K562 (cell line): ENCODE data around the gene CYTH1. TPM values are rescaled to one million over a fixed set of nuclear protein-coding genes. Genes with fewer than 3 reads are reported as not detected.

ENCODE experiments used
- ATAC-seq: fragments of 200-7000 bp; cut with Tn5 transposase; 3 replicates; pipeline ENCODE4 v1.9.1; 2020; ENCODE audit warnings: moderate library complexity
- BruUV-seq: library from RNA; stranded (reverse); fragments of 400-500 nt; replicated peaks from 2 replicates; lab custom pipeline; 2021; lab: Mats Ljungman, UMichigan
- CTCF ChIA-PET: fragments of 300-600 bp; formaldehyde crosslinking; extraction: SDS; loops from one replicate; lab custom pipeline; 2021; ENCODE audit warnings: low intra/inter-chr PET ratio; lab: Yijun Ruan, JAX
- POLR2A ChIA-PET: fragments of 300-600, 350-650 bp; sonication (Branson Sonifier 250); formaldehyde crosslinking; extraction: SDS; loops from one replicate; lab custom pipeline; 2021; ENCODE audit warnings: antibody characterized with exemption, inconsistent platforms; lab: Yijun Ruan, JAX
- DNase-seq, 4 experiments: peaks; one replicate each; pipeline versions ENCODE4 v3.0.0 to v3.0.0-alpha.2; 2011 to 2018; ENCODE audit warnings: low spot score in 3 of 4, mixed read lengths in 3 of 4; ENCODE audit errors: extremely low read depth in 1 of 4
- FAIRE-seq: peaks from 2 replicates; lab custom pipeline; 2011; peaks lifted over from hg19 to GRCh38; lab: Jason Lieb, UNC
- H2AFZ ChIP-seq: 2 replicates; pipeline ENCODE4 v1.6.0; 2011; ENCODE audit warnings: low read depth, low read length, control low read depth, inconsistent platforms
- H3K27ac ChIP-seq: fragments of 200-600 bp; 3 replicates; pipeline ENCODE4 v1.8.0; 2011; ENCODE audit warnings: low read depth, mild to moderate bottlenecking, control low read depth, inconsistent platforms, low read length, moderate library complexity, mixed read lengths; ENCODE audit errors: extremely low read depth
- H3K27me3 ChIP-seq, 2 experiments: fragments of 300-600 bp in 1 of 2; 2 replicates in 1 of 2; 3 replicates in 1 of 2; pipeline versions ENCODE4 v1.6.0 to v1.8.0; 2011; ENCODE audit warnings: inconsistent platforms in 2 of 2, low read length in 2 of 2, mild to moderate bottlenecking in 1 of 2, mixed read lengths in 1 of 2, moderate library complexity in 1 of 2; ENCODE audit not compliant: control insufficient read depth in 2 of 2, insufficient read depth in 2 of 2
- H3K36me3 ChIP-seq: fragments of 300-600 bp; 3 replicates; pipeline ENCODE4 v1.8.0; 2011; ENCODE audit warnings: mild to moderate bottlenecking, low read length, inconsistent platforms; ENCODE audit not compliant: control insufficient read depth, insufficient read depth
- H3K4me1 ChIP-seq, 2 experiments: fragments of 200-600 bp in 1 of 2; replicated peaks in 1 of 2; 2 replicates in 1 of 2; 3 replicates in 1 of 2; pipeline versions ENCODE4 v1.5.1 to v1.8.0; 2011; ENCODE audit warnings: inconsistent platforms in 2 of 2, low read length in 2 of 2, mild to moderate bottlenecking in 1 of 2, mixed read lengths in 1 of 2, moderate library complexity in 1 of 2; ENCODE audit not compliant: control insufficient read depth in 2 of 2, insufficient read depth in 2 of 2
- H3K4me2 ChIP-seq: 2 replicates; pipeline ENCODE4 v1.6.1; 2011; ENCODE audit warnings: low read length, control low read depth, inconsistent platforms, mixed read lengths; ENCODE audit not compliant: insufficient read depth
- H3K4me3 ChIP-seq: fragments of 200-600 bp; sonication (generic), shearing (Covaris generic); 2 replicates; pipeline ENCODE4 v1.5.1; 2016; ENCODE audit warnings: control low read depth, inconsistent platforms
- H3K79me2 ChIP-seq: fragments of 200-600 bp; 3 replicates; pipeline ENCODE4 v1.8.0; 2011; ENCODE audit warnings: low read length, inconsistent platforms; ENCODE audit not compliant: control insufficient read depth, insufficient read depth
- H3K9ac ChIP-seq, 2 experiments: 2 replicates each; pipeline versions ENCODE4 v1.6.0 to v1.6.1; 2011; ENCODE audit warnings: low read depth in 2 of 2, low read length in 2 of 2, control low read depth in 1 of 2, inconsistent platforms in 1 of 2, mild to moderate bottlenecking in 1 of 2, mixed read lengths in 1 of 2; ENCODE audit not compliant: insufficient read depth in 1 of 2
- H3K9me1 ChIP-seq: one replicate; pipeline ENCODE4 v1.6.0; 2011; ENCODE audit warnings: inconsistent platforms, mild to moderate bottlenecking, low read length, moderate library complexity; ENCODE audit not compliant: control insufficient read depth, insufficient read depth
- H3K9me3 ChIP-seq: replicated peaks from 2 replicates; pipeline ENCODE4 v1.5.1; 2011; ENCODE audit warnings: low read depth, low read length, inconsistent platforms; ENCODE audit not compliant: control insufficient read depth, insufficient read depth
- H4K20me1 ChIP-seq: replicated peaks from 2 replicates; pipeline ENCODE4 v1.6.1; 2011; ENCODE audit warnings: low read length, inconsistent platforms, mixed read lengths; ENCODE audit not compliant: control insufficient read depth, insufficient read depth
- MBD2 ChIP-seq: sonication (generic); IDR thresholded peaks from 2 replicates; pipeline ENCODE4 v1.6.1; 2016; ENCODE audit warnings: low read depth, borderline replicate concordance
- PHTF2 ChIP-seq: fragments of 250-450 bp; sonication (Bioruptor Pico); IDR thresholded peaks from 2 replicates; pipeline ENCODE4 v1.5.0; 2021; ENCODE audit warnings: mild to moderate bottlenecking
- RBFOX2 ChIP-seq: fragments of 200-400 bp; formaldehyde crosslinking; IDR thresholded peaks from 2 replicates; pipeline ENCODE4 v1.6.1; 2017; ENCODE audit warnings: low read depth, mild to moderate bottlenecking, low read length, moderate library complexity
- ZNF766 ChIP-seq: fragments of 200-800 bp; sonication (Bioruptor generic); conservative IDR thresholded peaks from 2 replicates; pipeline ENCODE4 v1.6.1; 2016; ENCODE audit warnings: missing genetic modification characterization, missing compliant biosample characterization
- WGBS: fragments of 100-300 bp; shearing (Covaris generic); methylation state at CpG from one replicate; pipeline ENCODE4 v1.1.6; 2016; ENCODE audit warnings: low coverage, mixed read lengths; ENCODE audit not compliant: insufficient coverage; ENCODE audit errors: missing lambda C conversion rate; 5-methylcytosine and 5-hydroxymethylcytosine counted together
- in situ Hi-C: fragments of 300-500 bp; cut with MboI; formaldehyde crosslinking; loops from 4 replicates; pipeline ENCODE4 v1.15.0; 2018; ENCODE audit warnings: inconsistent platforms, mixed read lengths
- intact Hi-C: fragments of 100-400 bp; cut with micrococcal nuclease; formaldehyde crosslinking; loops from 2 replicates; pipeline ENCODE4 v1.14.2; 2022
- polyA plus RNA-seq, 8 experiments: library from polyadenylated mRNA; depleted of rRNA in 4 of 8; stranded (reverse) in 5 of 8; unstranded in 3 of 8; fragments of >200 nt; fragmentation: Nextera tagmentation in 2 of 8; fragmentation: Illumina TruSeq in 1 of 8; extraction: Ambion mirVana in 2 of 8; extraction: Trizol in 1 of 8; gene quantifications; 2 replicates each; pipeline versions ENCODE4 v1.2.1 to v1.2.3, GENCODE V29; 2011 to 2014; ENCODE audit warnings: inconsistent platforms in 1 of 8, missing spikeins in 1 of 8
- total RNA-seq, 7 experiments: library from RNA; depleted of rRNA in 6 of 7; stranded (reverse); fragments of >200 nt in 6 of 7; fragmentation: Illumina TruSeq in 2 of 7; extraction: Trizol in 2 of 7; gene quantifications; 2 replicates each; pipeline versions ENCODE4 v1.2.1 to v1.2.3, GENCODE V29; 2011 to 2021; ENCODE audit warnings: low replicate concordance in 1 of 7

Gene CYTH1
- total and polyA plus RNA-seq, 9 of the 15 experiments (the other 6 are each of a cell fraction or from before 2014, with no cell fraction given), result 0.52 to 27.7 (median 16.8) TPM

DNA sequence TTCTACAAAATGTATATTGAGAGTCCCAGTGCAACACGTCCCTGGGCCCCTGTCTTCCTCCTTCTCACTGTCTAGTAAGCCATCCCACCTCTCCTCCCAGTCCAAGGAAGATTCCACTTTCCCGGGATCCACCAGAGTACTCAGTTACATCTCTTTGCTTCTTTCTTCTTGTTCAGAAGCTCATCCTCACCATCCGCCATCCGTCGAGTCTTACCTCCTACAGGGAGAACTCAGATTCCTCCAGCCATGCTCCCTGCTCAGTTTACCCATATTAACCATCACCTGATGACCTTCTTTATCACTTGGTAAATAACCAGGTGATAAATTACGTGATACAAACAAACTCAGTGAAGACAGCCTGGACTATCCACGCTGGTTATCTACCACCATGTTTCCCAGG, 57.1 kb downstream of the CYTH1 start:
- no peaks in the 10 kb centered on the region for H3K9me1 ChIP-seq
- H3K4me3 ChIP-seq, result no peak overlapping the region
- in situ Hi-C loops (no loop called here), intact Hi-C loops (no loop called here)
- H3K4me1 ChIP-seq, result peaks cover 0 to 15% of the 10 kb centered on the region in 2 experiments; a peak in 3 of 5 replicates
- no peak for TF ChIP-seq MBD2
- H3K27ac ChIP-seq, result no peak overlapping the region
- DNase-seq, result no peak
- ChIA-PET CTCF (no interaction called here), POLR2A (interaction anchor here (0.6 to 2.0 kb wide), 5 partner anchors 8 to 152 kb away, joined by 3 to 9 read pairs (median 3); no protein-coding TSS in a partner anchor)
- peaks cover 57% of the 10 kb centered on the region for H4K20me1 ChIP-seq
- no TSS peak for BruUV-seq
- H3K79me2 ChIP-seq, result peaks cover 29% of the 10 kb centered on the region
- ATAC-seq, result no peak
- no peak overlapping the region for H3K4me2 ChIP-seq
- 60% methylated on average over 7 of the region's 7 CpGs for WGBS
- H3K27me3 ChIP-seq, result no peaks in the 10 kb centered on the region
- no peak overlapping the region for H3K9ac ChIP-seq
- no peak for FAIRE-seq
- no peaks in the 10 kb centered on the region for H3K36me3 ChIP-seq
- no peaks in the 10 kb centered on the region for H3K9me3 ChIP-seq
- H2AFZ ChIP-seq, result no peak overlapping the region

DNA sequence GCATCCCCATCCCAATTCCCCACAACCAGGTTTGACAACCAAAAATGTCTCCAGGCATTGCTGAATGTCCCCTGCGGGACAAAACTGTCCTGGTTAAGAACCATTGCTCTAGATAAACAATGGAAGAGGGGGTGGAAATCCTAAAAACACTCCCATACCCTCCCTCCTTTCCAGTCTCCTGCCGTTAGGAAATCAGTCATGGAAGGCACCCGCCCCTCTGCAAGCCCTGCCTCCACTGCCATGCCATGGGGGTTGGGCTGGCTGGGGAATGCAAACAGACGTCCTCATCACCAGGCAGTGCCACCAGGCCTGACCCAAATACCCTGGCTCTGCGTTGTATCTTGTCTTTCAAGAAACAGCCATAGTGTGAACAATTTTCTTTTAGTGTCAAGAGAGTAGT, 57.5 kb downstream of the CYTH1 start:
- TF ChIP-seq ZNF766 (CRISPR knock-in tag), result no peak
- no peak for TF ChIP-seq PHTF2 (CRISPR knock-in tag)
- no peak for TF ChIP-seq RBFOX2
- Histone ChIP-seq H3K9me1 (no peaks in the 10 kb centered on the region), H3K4me2 (no peak overlapping the region), H3K9ac (no peak overlapping the region), H3K27me3 (no peaks in the 10 kb centered on the region), H3K4me1 (peaks cover 0 to 15% of the 10 kb centered on the region in 2 experiments; a peak in 3 of 5 replicates), H2AFZ (no peak overlapping the region), H3K9me3 (no peaks in the 10 kb centered on the region), H3K79me2 (peaks cover 26% of the 10 kb centered on the region), H3K36me3 (no peaks in the 10 kb centered on the region), H3K4me3 (no peak overlapping the region), H3K27ac (no peak overlapping the region), H4K20me1 (peaks cover 60% of the 10 kb centered on the region)
- POLR2A ChIA-PET, result interaction anchor here (0.6 to 1.9 kb wide), 4 partner anchors 9 to 151 kb away, joined by 3 to 8 read pairs (median 3); no protein-coding TSS in a partner anchor
- WGBS, result 21% methylated on average over 5 of the region's 5 CpGs
- in situ Hi-C loops, result no loop called here
- no TSS peak for BruUV-seq
- intact Hi-C loops, result no loop called here
- ATAC-seq, result no peak
- no peak for DNase-seq
- CTCF ChIA-PET, result no interaction called here
- no peak for FAIRE-seq
